A549 (cell line): ENCODE data around the gene ADD2. TPM values are rescaled to one million over a fixed set of nuclear protein-coding genes. Genes with fewer than 3 reads are reported as not detected.

Experiments
- ATAC-seq, 2 experiments: fragments of 200-7000 bp in 1 of 2; fragments of >200 bp in 1 of 2; cut with Nextera tagmentation in 1 of 2; cut with Tn5 transposase in 1 of 2; 3 replicates each; pipeline versions ENCODE4 v1.8.0 to v1.9.1; 2018 to 2020; ENCODE audit warnings: mild to moderate bottlenecking in 1 of 2, moderate library complexity in 1 of 2
- CTCF ChIA-PET: fragments of 300-600 bp; sonication (Branson Sonifier 250); formaldehyde crosslinking; extraction: SDS; loops from one replicate; lab custom pipeline; 2021; ENCODE audit warnings: antibody characterized with exemption, inconsistent platforms; lab: Yijun Ruan, JAX
- POLR2A ChIA-PET: fragments of 350-600 bp; formaldehyde crosslinking; extraction: SDS; loops from one replicate; lab custom pipeline; 2021; ENCODE audit warnings: antibody characterized with exemption, inconsistent platforms; lab: Yijun Ruan, JAX
- DNase-seq, 2 experiments: peaks; one replicate each; pipeline versions ENCODE4 v3.0.0 to v3.0.0-alpha.2; 2011 to 2016; ENCODE audit warnings: low read depth in 1 of 2, low spot score in 1 of 2
- FAIRE-seq: peaks from 2 replicates; lab custom pipeline; 2011; peaks lifted over from hg19 to GRCh38; lab: Jason Lieb, UNC
- H3K27ac ChIP-seq, 2 experiments: fragments of >200 bp; sonication (Bioruptor Twin); formaldehyde crosslinking; 3 replicates each; pipeline ENCODE4 v1.5.1; 2016 to 2017
- H3K4me1 ChIP-seq: fragments of >200 bp; sonication (Bioruptor Twin); formaldehyde crosslinking; 3 replicates; pipeline ENCODE4 v1.6.1; 2016
- H3K4me2 ChIP-seq: fragments of >200 bp; sonication (Bioruptor Twin); formaldehyde crosslinking; 3 replicates; pipeline ENCODE4 v1.6.1; 2016
- H3K4me3 ChIP-seq: fragments of >200 bp; sonication (Bioruptor Twin); formaldehyde crosslinking; 3 replicates; pipeline ENCODE4 v1.5.1; 2016
- H3K9me3 ChIP-seq: fragments of >200 bp; sonication (Bioruptor Twin); formaldehyde crosslinking; 3 replicates; pipeline ENCODE4 v1.6.1; 2016
- CEBPB ChIP-seq, 2 experiments: fragments of >200 bp in 1 of 2; sonication (Bioruptor Twin) in 1 of 2; formaldehyde crosslinking in 1 of 2; IDR thresholded peaks; 2 replicates each; pipeline ENCODE4 v1.6.1; 2012 to 2016
- CHD4 ChIP-seq: fragments of 200-600 bp; sonication (generic); IDR thresholded peaks from 2 replicates; pipeline ENCODE4 v1.6.1; 2016; ENCODE audit warnings: antibody characterized with exemption, mild to moderate bottlenecking, borderline replicate concordance
- CTCF ChIP-seq: fragments of >200 bp; sonication (Bioruptor Twin); formaldehyde crosslinking; IDR thresholded peaks from 3 replicates; pipeline ENCODE4 v1.5.1; 2016
- EHF ChIP-seq: fragments of 250-450 bp; sonication (Bioruptor Pico); IDR thresholded peaks from 2 replicates; pipeline ENCODE4 v1.5.0; 2020; ENCODE audit warnings: mild to moderate bottlenecking
- ELK1 ChIP-seq: fragments of 150-350 bp; IDR thresholded peaks from 2 replicates; pipeline ENCODE4 v1.6.1; 2014; ENCODE audit warnings: low read depth, mild to moderate bottlenecking, low read length
- HEYL ChIP-seq: fragments of 250-450 bp; sonication (Bioruptor Pico); IDR thresholded peaks from 2 replicates; pipeline ENCODE4 v1.8.0; 2021; ENCODE audit warnings: mild to moderate bottlenecking, moderate library complexity
- HOXA7 ChIP-seq: fragments of 250-450 bp; sonication (Bioruptor Pico); IDR thresholded peaks from 2 replicates; pipeline ENCODE4 v1.5.0; 2020; ENCODE audit warnings: mild to moderate bottlenecking, moderate library complexity
- JUNB ChIP-seq: fragments of >200 bp; sonication (Bioruptor Twin); formaldehyde crosslinking; IDR thresholded peaks from 2 replicates; pipeline ENCODE4 v1.6.1; 2016
- MAFK ChIP-seq: fragments of 450-650 bp; IDR thresholded peaks from 2 replicates; pipeline ENCODE4 v1.6.1; 2014; ENCODE audit not compliant: partially characterized antibody
- MYC ChIP-seq: IDR thresholded peaks from 2 replicates; pipeline ENCODE4 v1.6.1; 2012; ENCODE audit warnings: mild to moderate bottlenecking, inconsistent platforms, low read length, improper control_type of control experiment, borderline replicate concordance
- NFE2L2 ChIP-seq: fragments of 150-350 bp; conservative IDR thresholded peaks from 2 replicates; pipeline ENCODE4 v1.6.1; 2014; ENCODE audit warnings: low read length
- RAD21 ChIP-seq, 2 experiments: fragments of >200 bp in 1 of 2; sonication (Bioruptor Twin) in 1 of 2; formaldehyde crosslinking in 1 of 2; IDR thresholded peaks in 1 of 2; conservative IDR thresholded peaks in 1 of 2; 2 replicates in 1 of 2; 3 replicates in 1 of 2; pipeline ENCODE4 v1.6.1; 2012 to 2018; ENCODE audit warnings: inconsistent platforms in 1 of 2
- RARB ChIP-seq: fragments of 250-450 bp; sonication (Bioruptor Pico); IDR thresholded peaks from 2 replicates; pipeline ENCODE4 v1.8.0; 2021; ENCODE audit warnings: mild to moderate bottlenecking, moderate library complexity
- RCOR1 ChIP-seq: fragments of 150-350 bp; IDR thresholded peaks from 2 replicates; pipeline ENCODE4 v1.6.1; 2014; ENCODE audit warnings: antibody characterized with exemption, low read length, low read depth
- RNF2 ChIP-seq: fragments of 200-600 bp; sonication (generic); IDR thresholded peaks from 2 replicates; pipeline ENCODE4 v1.6.1; 2016; ENCODE audit warnings: low read depth, mild to moderate bottlenecking, antibody characterized with exemption, moderate library complexity, borderline replicate concordance
- SMC3 ChIP-seq: fragments of >200 bp; sonication (Bioruptor Twin); formaldehyde crosslinking; IDR thresholded peaks from 3 replicates; pipeline ENCODE4 v1.6.1; 2018; ENCODE audit warnings: inconsistent platforms
- SREBF2 ChIP-seq: fragments of 450-650 bp; IDR thresholded peaks from 2 replicates; pipeline ENCODE4 v1.6.1; 2014; ENCODE audit warnings: mild to moderate bottlenecking, moderate library complexity
- TFCP2L1 ChIP-seq: fragments of 250-450 bp; sonication (Bioruptor Pico); IDR thresholded peaks from 2 replicates; pipeline ENCODE4 v1.5.0; 2021; ENCODE audit warnings: mild to moderate bottlenecking
- USF2 ChIP-seq: fragments of 450-650 bp; IDR thresholded peaks from 2 replicates; pipeline ENCODE4 v1.6.1; 2014; ENCODE audit warnings: antibody characterized with exemption
- WGBS: methylation state at CpG from one replicate; pipeline ENCODE4 v1.1.6; 2017; ENCODE audit errors: missing lambda C conversion rate; 5-methylcytosine and 5-hydroxymethylcytosine counted together
- polyA plus RNA-seq, 4 experiments: library from polyadenylated mRNA; depleted of rRNA in 3 of 4; stranded (reverse); fragments of >200 nt; fragmentation: RNase III in 1 of 4; extraction: RNeasy Plus Mini Kit Qiagen cat#74134 plus additional on column Dnase treatment in 1 of 4; gene quantifications; 2 replicates in 3 of 4; 3 replicates in 1 of 4; pipeline ENCODE4 v1.2.3, GENCODE V29; 2011 to 2017
- TF ChIP-seq, protein P1 (sequence below): fragments of 250-450 bp; sonication (Bioruptor Pico); IDR thresholded peaks from 2 replicates; pipeline ENCODE4 v1.5.0; 2021; ENCODE audit warnings: mild to moderate bottlenecking, moderate library complexity, borderline replicate concordance
- TF ChIP-seq, protein P2 (sequence below): IDR thresholded peaks from 2 replicates; pipeline ENCODE4 v1.6.1; 2012

ADD2 gene
- polyA plus RNA-seq, 2 of the 4 experiments (the other 2 are of a cell fraction) = 18.0 to 25.5 TPM

GRCh38 chr2:70729647-70730046 is 38.4 kb downstream of the ADD2 start:
- no peak for ATAC-seq
- H3K4me2 ChIP-seq = no peak overlapping the region
- POLR2A ChIA-PET = no interaction called here
- H3K4me3 ChIP-seq = no peak overlapping the region
- CTCF ChIA-PET = no interaction called here
- no peak for FAIRE-seq
- TF ChIP-seq USF2 (no peak), EHF (CRISPR knock-in tag) (no peak), SREBF2 (no peak), CTCF (no peak), HEYL (CRISPR knock-in tag) (no peak), RARB (CRISPR knock-in tag) (no peak), TFCP2L1 (CRISPR knock-in tag) (no peak), RNF2 (no peak), ELK1 (no peak), RCOR1 (no peak), HOXA7 (CRISPR knock-in tag) (no peak), CHD4 (no peak), CEBPB (IDR thresholded peaks at IDR 0.05) (no peak), MAFK (no peak), RAD21 (conservative IDR thresholded peaks at IDR 0.05 in 1 of 2, IDR thresholded peaks at IDR 0.05 in 1 of 2) (no peak), NFE2L2 (no peak), SMC3 (no peak)
- TF ChIP-seq, protein P1, sequence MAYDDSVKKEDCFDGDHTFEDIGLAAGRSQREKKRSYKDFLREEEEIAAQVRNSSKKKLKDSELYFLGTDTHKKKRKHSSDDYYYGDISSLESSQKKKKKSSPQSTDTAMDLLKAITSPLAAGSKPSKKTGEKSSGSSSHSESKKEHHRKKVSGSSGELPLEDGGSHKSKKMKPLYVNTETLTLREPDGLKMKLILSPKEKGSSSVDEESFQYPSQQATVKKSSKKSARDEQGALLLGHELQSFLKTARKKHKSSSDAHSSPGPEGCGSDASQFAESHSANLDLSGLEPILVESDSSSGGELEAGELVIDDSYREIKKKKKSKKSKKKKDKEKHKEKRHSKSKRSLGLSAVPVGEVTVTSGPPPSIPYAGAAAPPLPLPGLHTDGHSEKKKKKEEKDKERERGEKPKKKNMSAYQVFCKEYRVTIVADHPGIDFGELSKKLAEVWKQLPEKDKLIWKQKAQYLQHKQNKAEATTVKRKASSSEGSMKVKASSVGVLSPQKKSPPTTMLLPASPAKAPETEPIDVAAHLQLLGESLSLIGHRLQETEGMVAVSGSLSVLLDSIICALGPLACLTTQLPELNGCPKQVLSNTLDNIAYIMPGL (CRISPR knock-in tag) = no peak
- H3K9me3 ChIP-seq = no peaks in the 10 kb centered on the region
- 92% methylated on average over 1 of the region's 1 CpG for WGBS
- no peak for DNase-seq
- H3K27ac ChIP-seq = no peak overlapping the region
- no peaks in the 10 kb centered on the region for H3K4me1 ChIP-seq

- POLR2A ChIA-PET = no interaction called here
Observed at GRCh38 chr2:70728128-70728527, 39.9 kb downstream of the ADD2 start.

More at GRCh38 chr2:70728128-70728527, 39.9 kb downstream of the ADD2 start:
- H3K9me3 ChIP-seq = no peaks in the 10 kb centered on the region
- no peaks in the 10 kb centered on the region for H3K4me1 ChIP-seq
- H3K4me2 ChIP-seq = no peak overlapping the region
- H3K27ac ChIP-seq = no peak overlapping the region
- ATAC-seq = no peak
- CTCF ChIA-PET = interaction anchor here (0.7 to 1.0 kb wide), 2 partner anchors 23 to 424 kb away, joined by 3 read pairs; no protein-coding TSS in a partner anchor
- no peak overlapping the region for H3K4me3 ChIP-seq
- no peak for FAIRE-seq
- whole genome bisulfite sequencing = 83% methylated on average over 7 of the region's 7 CpGs
- TF ChIP-seq, protein P1 (CRISPR knock-in tag) = no peak
- no peak for TF ChIP-seq HOXA7 (CRISPR knock-in tag)
- TF ChIP-seq, protein P2, sequence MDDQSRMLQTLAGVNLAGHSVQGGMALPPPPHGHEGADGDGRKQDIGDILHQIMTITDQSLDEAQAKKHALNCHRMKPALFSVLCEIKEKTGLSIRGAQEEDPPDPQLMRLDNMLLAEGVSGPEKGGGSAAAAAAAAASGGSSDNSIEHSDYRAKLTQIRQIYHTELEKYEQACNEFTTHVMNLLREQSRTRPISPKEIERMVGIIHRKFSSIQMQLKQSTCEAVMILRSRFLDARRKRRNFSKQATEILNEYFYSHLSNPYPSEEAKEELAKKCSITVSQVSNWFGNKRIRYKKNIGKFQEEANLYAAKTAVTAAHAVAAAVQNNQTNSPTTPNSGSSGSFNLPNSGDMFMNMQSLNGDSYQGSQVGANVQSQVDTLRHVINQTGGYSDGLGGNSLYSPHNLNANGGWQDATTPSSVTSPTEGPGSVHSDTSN = no peak
- TF ChIP-seq MYC = no peak
- no peak for TF ChIP-seq EHF (CRISPR knock-in tag)
- no peak for TF ChIP-seq JUNB
- DNase-seq = no peak
